Loucy (cell line): ENCODE measurements around the gene PSG3.
"Not testable (repeated sequence)": the region's sequence is repeated elsewhere in the genome, so short reads cannot be mapped to it uniquely, and the experiment has no call there.

Experiments used
- H2AFZ ChIP-seq: fragments of 200-600 bp; sonication (generic); 2 replicates; pipeline ENCODE4 v1.6.0; 2016; ENCODE audit warnings: antibody characterized with exemption, mild to moderate bottlenecking, low read length, moderate library complexity
- H3F3A ChIP-seq: fragments of 200-600 bp; 2 replicates; pipeline ENCODE4 v1.6.0; 2016; ENCODE audit warnings: antibody characterized with exemption, low read depth, mild to moderate bottlenecking
- H3K27me3 ChIP-seq: fragments of 200-600 bp; sonication (generic); 2 replicates; pipeline ENCODE4 v1.6.1; 2014; ENCODE audit warnings: low read length, mild to moderate bottlenecking; ENCODE audit not compliant: insufficient read depth, poor library complexity, severe bottlenecking
- H3K36me3 ChIP-seq: fragments of 200-600 bp; sonication (generic); 2 replicates; pipeline ENCODE4 v1.6.1; 2016; ENCODE audit warnings: low read length; ENCODE audit not compliant: insufficient read depth
- H3K4me1 ChIP-seq: fragments of 200-600 bp; sonication (generic); 2 replicates; pipeline ENCODE4 v1.5.1; 2014; ENCODE audit warnings: low read length, mild to moderate bottlenecking; ENCODE audit not compliant: insufficient read depth, poor library complexity, severe bottlenecking
- H3K4me2 ChIP-seq: fragments of 200-600 bp; sonication (generic); 2 replicates; pipeline ENCODE4 v1.6.0; 2014; ENCODE audit warnings: antibody characterized with exemption, low read length, low read depth, mild to moderate bottlenecking; ENCODE audit not compliant: poor library complexity, severe bottlenecking
- H3K4me3 ChIP-seq: fragments of 200-600 bp; sonication (generic); 2 replicates; pipeline ENCODE4 v1.5.1; 2014; ENCODE audit warnings: low read length, mild to moderate bottlenecking, mixed read lengths; ENCODE audit not compliant: poor library complexity, severe bottlenecking
- H3K79me2 ChIP-seq: fragments of 200-600 bp; sonication (generic); 2 replicates; pipeline ENCODE4 v1.6.1; 2014; ENCODE audit warnings: low read length; ENCODE audit not compliant: insufficient read depth
- H3K9ac ChIP-seq: fragments of 200-600 bp; sonication (generic); 2 replicates; pipeline ENCODE4 v1.6.0; 2014; ENCODE audit warnings: mild to moderate bottlenecking, low read depth, low read length, moderate library complexity; ENCODE audit not compliant: poor library complexity, severe bottlenecking
- H3K9me2 ChIP-seq: fragments of 200-600 bp; sonication (generic); replicated peaks from 2 replicates; pipeline ENCODE4 v1.6.1; 2016; ENCODE audit warnings: low read depth, low read length, mixed read lengths
- H3K9me3 ChIP-seq: fragments of 200-600 bp; sonication (generic); 2 replicates; pipeline ENCODE4 v1.6.1; 2014; ENCODE audit warnings: mild to moderate bottlenecking, antibody characterized with exemption, low read length, low read depth; ENCODE audit not compliant: insufficient read depth
- H4K20me1 ChIP-seq: fragments of 200-600 bp; sonication (generic); 2 replicates; pipeline ENCODE4 v1.6.0; 2014; ENCODE audit warnings: antibody characterized with exemption, low read length, mild to moderate bottlenecking; ENCODE audit not compliant: insufficient read depth, poor library complexity, severe bottlenecking
- EZH2phosphoT487 ChIP-seq: fragments of 200-600 bp; IDR thresholded peaks from 2 replicates; pipeline ENCODE4 v1.6.1; 2018; ENCODE audit warnings: antibody characterized with exemption, mild to moderate bottlenecking, moderate library complexity, borderline replicate concordance
- TF ChIP-seq, protein P1 (sequence below): fragments of 200-600 bp; sonication (generic); conservative IDR thresholded peaks from 2 replicates; pipeline ENCODE4 v1.5.1; 2014; ENCODE audit warnings: mild to moderate bottlenecking, antibody characterized with exemption, low read length

Gene PSG3

DNA sequence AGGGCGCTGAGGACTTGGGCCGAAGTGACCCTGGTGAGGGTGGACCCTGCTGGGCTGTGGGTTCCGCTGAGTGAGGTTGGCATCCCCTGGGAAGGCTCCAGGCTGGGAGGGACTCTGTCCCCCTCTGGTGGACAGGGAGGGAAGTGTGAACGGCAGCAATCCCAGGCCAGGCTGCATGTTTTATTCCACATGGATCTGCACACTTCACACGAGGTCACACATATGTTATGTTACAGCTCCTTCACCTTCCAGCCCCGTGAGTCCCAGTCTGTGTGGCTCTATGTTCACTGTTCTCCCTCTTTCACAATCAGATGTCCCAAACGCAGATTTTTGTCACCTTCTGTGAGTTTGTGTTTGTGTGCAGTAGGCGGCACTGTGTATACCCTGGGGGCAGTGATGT is 27.0 kb upstream of the PSG3 start:
- H2AFZ ChIP-seq, H3K9me3 ChIP-seq, H3K4me3 ChIP-seq, H3K27me3 ChIP-seq, H3F3A ChIP-seq, H3K9me2 ChIP-seq, H4K20me1 ChIP-seq, H3K79me2 ChIP-seq, H3K4me1 ChIP-seq, H3K9ac ChIP-seq, H3K4me2 ChIP-seq, H3K36me3 ChIP-seq: not testable (repeated sequence)
- TF ChIP-seq, protein P1, sequence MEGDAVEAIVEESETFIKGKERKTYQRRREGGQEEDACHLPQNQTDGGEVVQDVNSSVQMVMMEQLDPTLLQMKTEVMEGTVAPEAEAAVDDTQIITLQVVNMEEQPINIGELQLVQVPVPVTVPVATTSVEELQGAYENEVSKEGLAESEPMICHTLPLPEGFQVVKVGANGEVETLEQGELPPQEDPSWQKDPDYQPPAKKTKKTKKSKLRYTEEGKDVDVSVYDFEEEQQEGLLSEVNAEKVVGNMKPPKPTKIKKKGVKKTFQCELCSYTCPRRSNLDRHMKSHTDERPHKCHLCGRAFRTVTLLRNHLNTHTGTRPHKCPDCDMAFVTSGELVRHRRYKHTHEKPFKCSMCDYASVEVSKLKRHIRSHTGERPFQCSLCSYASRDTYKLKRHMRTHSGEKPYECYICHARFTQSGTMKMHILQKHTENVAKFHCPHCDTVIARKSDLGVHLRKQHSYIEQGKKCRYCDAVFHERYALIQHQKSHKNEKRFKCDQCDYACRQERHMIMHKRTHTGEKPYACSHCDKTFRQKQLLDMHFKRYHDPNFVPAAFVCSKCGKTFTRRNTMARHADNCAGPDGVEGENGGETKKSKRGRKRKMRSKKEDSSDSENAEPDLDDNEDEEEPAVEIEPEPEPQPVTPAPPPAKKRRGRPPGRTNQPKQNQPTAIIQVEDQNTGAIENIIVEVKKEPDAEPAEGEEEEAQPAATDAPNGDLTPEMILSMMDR, result peak; percentile 14; the same call in 1 of the 2 replicates

DNA sequence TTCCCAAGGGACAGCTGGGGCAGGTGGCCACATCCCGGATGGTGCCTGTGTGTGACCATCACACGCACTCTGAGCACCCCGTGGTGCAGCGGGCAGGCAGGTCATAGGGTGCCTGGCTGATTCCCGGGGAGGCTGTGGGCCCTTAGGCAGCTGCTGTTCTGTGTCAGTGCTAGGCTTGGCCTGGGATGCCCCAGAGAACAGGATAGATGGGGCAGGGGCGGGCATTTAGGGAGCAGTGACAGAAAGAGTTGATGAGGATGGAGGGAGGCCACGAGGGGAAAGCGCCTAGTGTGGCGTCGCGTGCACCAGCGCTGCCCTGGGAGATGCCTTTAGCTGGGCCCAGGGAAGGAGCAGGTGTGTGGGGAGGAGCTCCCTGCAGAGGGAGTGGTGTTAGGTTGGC is 26.6 kb upstream of the PSG3 start:
- not testable (repeated sequence) for H3K4me3 ChIP-seq, H3K27me3 ChIP-seq, H3K4me2 ChIP-seq

DNA sequence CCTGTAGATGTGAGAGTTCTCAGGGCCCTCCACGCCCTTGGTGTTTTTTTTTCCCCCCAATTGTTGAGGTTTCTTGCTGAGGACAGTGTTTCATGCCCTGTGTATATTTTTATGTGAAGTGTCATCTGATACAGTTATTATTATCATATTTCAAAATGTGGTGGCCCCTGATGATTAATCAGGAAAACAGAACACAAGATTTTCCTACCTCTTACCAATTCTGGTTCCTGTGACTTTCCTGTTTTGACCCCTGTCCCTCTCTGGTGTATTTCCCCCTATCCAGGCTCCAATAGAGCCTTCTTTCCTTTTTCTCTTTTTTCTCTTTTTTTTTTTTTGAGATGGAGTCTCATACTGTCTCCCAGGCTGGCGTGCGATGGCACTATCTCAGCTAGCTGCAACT is 24.6 kb upstream of the PSG3 start:
- no peaks in the 10 kb centered on the region for H3K27me3 ChIP-seq
- no peaks in the 10 kb centered on the region for H3K9me2 ChIP-seq
- H3K36me3 ChIP-seq, result no peaks in the 10 kb centered on the region
- H3F3A ChIP-seq, result no peaks in the 10 kb centered on the region
- no peak overlapping the region for H3K4me2 ChIP-seq
- no peak overlapping the region for H3K4me3 ChIP-seq
- TF ChIP-seq, protein P1, result no peak
- TF ChIP-seq EZH2phosphoT487, result no peak
- H3K4me1 ChIP-seq, result no peaks in the 10 kb centered on the region
- no peaks in the 10 kb centered on the region for H3K79me2 ChIP-seq
- no peak overlapping the region for H3K9ac ChIP-seq
- no peaks in the 10 kb centered on the region for H3K9me3 ChIP-seq
- H4K20me1 ChIP-seq, result no peaks in the 10 kb centered on the region
- H2AFZ ChIP-seq, result no peak overlapping the region

More for the DNA sequence above, 26.6 kb upstream of the PSG3 start:
- H2AFZ ChIP-seq, H3K4me1 ChIP-seq, H3K79me2 ChIP-seq, H3K9me3 ChIP-seq, H3K36me3 ChIP-seq, H3F3A ChIP-seq, H3K9me2 ChIP-seq, H4K20me1 ChIP-seq, H3K9ac ChIP-seq: not testable (repeated sequence)

DNA sequence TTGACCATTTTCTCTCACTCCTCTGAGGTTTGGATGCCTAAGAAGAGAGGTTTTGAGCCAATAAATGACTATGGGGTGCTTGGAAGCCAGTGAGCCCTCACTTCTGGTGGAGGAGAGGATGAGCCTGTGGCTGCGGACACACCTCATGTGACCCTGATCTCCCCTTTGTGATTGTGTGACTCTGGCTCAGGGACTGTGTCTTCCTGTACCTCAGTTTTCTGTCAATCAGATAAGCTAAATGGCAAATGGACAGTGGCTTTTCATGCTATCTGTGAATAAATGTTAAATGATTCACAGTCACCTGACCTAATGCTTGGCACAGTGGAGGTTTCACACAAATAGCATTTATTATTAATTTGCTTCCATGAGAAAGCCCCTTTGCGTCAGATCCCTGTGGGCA is 22.5 kb upstream of the PSG3 start:
- no peaks in the 10 kb centered on the region for H3F3A ChIP-seq
- no peak overlapping the region for H3K9ac ChIP-seq
- no peak for TF ChIP-seq EZH2phosphoT487
- TF ChIP-seq, protein P1, result no peak
- no peak overlapping the region for H3K4me3 ChIP-seq
- no peak overlapping the region for H2AFZ ChIP-seq
- H3K4me2 ChIP-seq, result no peak overlapping the region
- H3K9me3 ChIP-seq, result no peaks in the 10 kb centered on the region
- no peaks in the 10 kb centered on the region for H3K4me1 ChIP-seq
- no peaks in the 10 kb centered on the region for H4K20me1 ChIP-seq
- no peaks in the 10 kb centered on the region for H3K27me3 ChIP-seq
- no peaks in the 10 kb centered on the region for H3K36me3 ChIP-seq
- no peaks in the 10 kb centered on the region for H3K9me2 ChIP-seq
- H3K79me2 ChIP-seq, result no peaks in the 10 kb centered on the region

DNA sequence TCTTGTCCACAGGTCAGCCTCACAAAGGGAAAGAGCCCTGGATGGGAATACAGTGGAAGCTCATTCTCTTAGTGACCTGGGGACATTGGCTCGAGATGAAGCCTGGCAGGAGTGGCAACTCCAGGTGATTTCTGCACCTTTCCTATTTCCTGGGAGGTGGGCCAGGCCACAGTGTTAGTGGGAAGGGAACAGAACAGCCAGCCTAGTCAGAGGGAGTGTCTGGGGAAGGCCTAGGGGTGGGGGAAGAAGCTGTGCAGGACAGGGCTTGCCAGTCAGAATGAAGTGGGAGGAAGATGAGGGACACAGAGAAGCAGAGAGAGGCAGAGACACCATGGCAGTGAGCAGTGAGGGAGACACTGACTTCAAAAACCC is 21.6 kb upstream of the PSG3 start:
- H3K9ac ChIP-seq, result not testable (repeated sequence)

More for the DNA sequence above, 21.6 kb upstream of the PSG3 start:
- H3K27me3 ChIP-seq, H3K9me2 ChIP-seq, H4K20me1 ChIP-seq, H3F3A ChIP-seq, H2AFZ ChIP-seq, H3K79me2 ChIP-seq, H3K4me2 ChIP-seq, H3K4me1 ChIP-seq, H3K36me3 ChIP-seq, H3K9me3 ChIP-seq, H3K4me3 ChIP-seq: not testable (repeated sequence)
